ENCODE data around the gene KAZN.

- TF ChIP-seq CTCF (IDR thresholded peaks at IDR 0.05; ENCODE audit: poor library complexity), result no peak
- TF ChIP-seq EZH2phosphoT487 (IDR thresholded peaks at IDR 0.05; ENCODE audit: low read depth, severe bottlenecking, unreplicated experiment), result no peak
- TF ChIP-seq EZH2 (IDR thresholded peaks at IDR 0.05; ENCODE audit: borderline replicate concordance), result no peak
These were observed 249.7 kb downstream of the KAZN start for GRCh38 chr1:14848203-14848602.
